A549 (cell line): ENCODE data around the gene NUAK2.

ENCODE experiments used
- BHLHE40 ChIP-seq: IDR thresholded peaks from 2 replicates; pipeline ENCODE4 v1.6.1; 2012; ENCODE audit warnings: low read depth, low read length, inconsistent platforms
- CTCF ChIP-seq: fragments of >200 bp; sonication (Bioruptor Twin); formaldehyde crosslinking; IDR thresholded peaks from 3 replicates; pipeline ENCODE4 v1.5.1; 2016
- ESRRA ChIP-seq: fragments of 150-350 bp; IDR thresholded peaks from 2 replicates; pipeline ENCODE4 v1.6.1; 2014; ENCODE audit warnings: mild to moderate bottlenecking, low read length, borderline replicate concordance
- HMGXB4 ChIP-seq: fragments of 250-450 bp; sonication (Bioruptor Pico); IDR thresholded peaks from 2 replicates; pipeline ENCODE4 v1.5.0; 2021; ENCODE audit warnings: mild to moderate bottlenecking, moderate library complexity, borderline replicate concordance
- NPAS2 ChIP-seq: fragments of 250-450 bp; sonication (Bioruptor Pico); IDR thresholded peaks from 2 replicates; pipeline ENCODE4 v1.8.0; 2022; ENCODE audit warnings: mild to moderate bottlenecking, moderate library complexity, borderline replicate concordance
- NR3C1 ChIP-seq: fragments of >200 bp; sonication (Bioruptor Twin); formaldehyde crosslinking; IDR thresholded peaks from 3 replicates; pipeline ENCODE4 v1.6.1; 2017
- PBX3 ChIP-seq: IDR thresholded peaks from 2 replicates; pipeline ENCODE4 v1.6.1; 2012
- REST ChIP-seq: fragments of 200-600 bp; sonication (generic); IDR thresholded peaks from 2 replicates; pipeline ENCODE4 v1.6.1; 2016; ENCODE audit warnings: antibody characterized with exemption, mild to moderate bottlenecking, moderate library complexity
- RFX5 ChIP-seq: fragments of 450-650 bp; IDR thresholded peaks from 2 replicates; pipeline ENCODE4 v1.7.1; 2014; ENCODE audit warnings: antibody characterized with exemption, mild to moderate bottlenecking, moderate library complexity
- TP53 ChIP-seq: fragments of 250-450 bp; sonication (Bioruptor Pico); IDR thresholded peaks from 2 replicates; pipeline ENCODE4 v1.5.0; 2021; ENCODE audit warnings: mild to moderate bottlenecking, moderate library complexity
- ZSCAN20 ChIP-seq: fragments of 250-450 bp; sonication (Bioruptor Pico); IDR thresholded peaks from 2 replicates; pipeline ENCODE4 v1.8.0; 2022; ENCODE audit warnings: mild to moderate bottlenecking, moderate library complexity

- TF ChIP-seq REST (no peak), ESRRA (no peak), TP53 (CRISPR knock-in tag) (no peak), CTCF (no peak), BHLHE40 (no peak), PBX3 (no peak), ZSCAN20 (CRISPR knock-in tag) (no peak), RFX5 (no peak), NPAS2 (CRISPR knock-in tag) (no peak), HMGXB4 (CRISPR knock-in tag) (no peak), NR3C1 (no peak)
These were observed 62.2 kb downstream of the NUAK2 start for GRCh38 chr1:205259324-205259832.
